GM21367 (cell line): Measurements from ENCODE around the gene PIK3C2B.

Source experiments
- ATAC-seq: cut with Tn5 transposase; IDR thresholded peaks from one replicate; pipeline ENCODE4 v1.9.1; 2021; ENCODE audit not compliant: unreplicated experiment

The PIK3C2B gene

DNA sequence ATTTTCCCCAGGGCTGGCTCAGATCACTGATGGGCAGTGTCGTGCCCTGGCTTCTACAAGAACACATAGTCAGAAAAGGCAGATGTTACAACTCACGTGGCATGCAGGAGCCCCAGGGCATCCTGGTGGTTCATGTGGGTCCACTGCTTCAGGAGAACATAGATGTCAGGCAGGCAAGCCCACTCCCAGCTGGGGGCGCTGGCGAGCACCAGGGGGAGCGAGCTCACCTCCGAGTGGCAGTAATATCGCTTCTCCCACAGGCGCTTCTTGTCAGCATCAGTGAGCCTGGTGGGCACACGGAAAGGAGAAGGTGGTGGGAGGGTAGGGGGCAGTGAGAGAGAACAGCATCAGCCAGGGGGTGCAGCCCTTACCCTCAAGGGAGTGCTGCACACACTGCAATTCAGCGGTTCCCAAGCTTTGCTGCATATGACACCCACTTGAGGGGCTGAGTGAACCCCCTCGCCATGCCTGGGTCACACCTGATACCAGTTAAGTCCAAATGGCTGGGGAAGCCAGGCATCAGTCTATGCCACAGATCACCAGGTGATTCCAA lies 48.7 kb downstream of the PIK3C2B start:
- no peak for ATAC-seq
